NCI-H146 treated with DMSO at 0.1 percent for 48 hours (cell line): ENCODE results near the gene MICAL3.
"Not testable (repeated sequence)": the region's sequence is repeated elsewhere in the genome, so short reads cannot be mapped to it uniquely, and the experiment has no call there.

Source experiments
- DNase-seq: peaks from one replicate; lab custom pipeline; 2025; ENCODE audit not compliant: unreplicated experiment; lab: John Stamatoyannopoulos, UW

Gene MICAL3

GRCh38 chr22:18024276-18024939, at the start of gene MICAL3:
MICAL3 (minus strand) TSS chr22:18024561; CDS start chr22:17906812, 117,749 bp downstream.
- no peak for DNase-seq

- not testable (repeated sequence) for DNase-seq
Measured at GRCh38 chr22:18073927-18074326, 49.6 kb upstream of the MICAL3 start.

DNA sequence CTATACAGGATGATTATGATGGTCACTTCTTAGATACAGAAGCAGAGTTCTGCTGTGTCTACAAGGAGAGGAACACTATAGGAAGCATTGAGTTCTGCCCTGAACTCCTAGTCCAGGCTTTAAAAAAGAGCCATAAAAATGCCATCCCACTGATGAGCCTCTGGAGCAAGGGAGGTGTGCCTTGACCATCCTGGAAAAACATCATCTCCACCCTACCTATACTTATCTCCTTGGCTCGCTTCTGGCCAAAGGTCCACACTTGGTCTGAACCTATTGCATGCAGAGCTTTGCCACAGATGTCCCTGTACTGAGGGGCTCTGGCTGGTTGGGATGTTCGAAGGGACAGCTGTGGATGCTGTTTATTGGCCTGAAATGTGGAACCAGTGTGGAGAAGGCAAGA, 49.1 kb upstream of the MICAL3 start:
- DNase-seq, result no peak

GRCh38 chr22:18071968-18072310, 47.6 kb upstream of the MICAL3 start:
- DNase-seq, result no peak

- DNase-seq, result not testable (repeated sequence)
Measured at GRCh38 chr22:18071307-18071967, 47.1 kb upstream of the MICAL3 start.

GRCh38 chr22:18070556-18071306, 46.4 kb upstream of the MICAL3 start:
- no peak for DNase-seq

DNA sequence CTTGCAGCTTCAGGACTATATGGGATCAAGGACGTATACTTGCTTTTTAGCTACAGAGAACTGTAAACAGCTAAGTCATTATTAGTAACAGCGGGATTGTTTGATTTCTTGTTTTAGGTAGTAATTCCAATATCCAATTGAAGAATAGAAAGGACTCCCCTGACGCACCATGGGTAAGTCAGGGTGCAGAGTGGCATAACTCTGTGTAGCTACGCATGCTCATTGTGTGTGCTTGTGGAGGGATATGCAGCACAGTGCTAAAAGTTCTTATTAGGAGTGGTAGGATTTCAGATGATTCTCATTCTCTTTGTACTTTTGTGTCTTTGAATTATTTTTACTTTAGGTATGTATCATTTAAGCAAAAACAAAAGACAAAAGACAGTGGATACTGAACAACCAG, 45.7 kb upstream of the MICAL3 start:
- DNase-seq, result no peak

- DNase-seq, result no peak
Measured at GRCh38 chr22:18069041-18069440, 44.7 kb upstream of the MICAL3 start.

DNA sequence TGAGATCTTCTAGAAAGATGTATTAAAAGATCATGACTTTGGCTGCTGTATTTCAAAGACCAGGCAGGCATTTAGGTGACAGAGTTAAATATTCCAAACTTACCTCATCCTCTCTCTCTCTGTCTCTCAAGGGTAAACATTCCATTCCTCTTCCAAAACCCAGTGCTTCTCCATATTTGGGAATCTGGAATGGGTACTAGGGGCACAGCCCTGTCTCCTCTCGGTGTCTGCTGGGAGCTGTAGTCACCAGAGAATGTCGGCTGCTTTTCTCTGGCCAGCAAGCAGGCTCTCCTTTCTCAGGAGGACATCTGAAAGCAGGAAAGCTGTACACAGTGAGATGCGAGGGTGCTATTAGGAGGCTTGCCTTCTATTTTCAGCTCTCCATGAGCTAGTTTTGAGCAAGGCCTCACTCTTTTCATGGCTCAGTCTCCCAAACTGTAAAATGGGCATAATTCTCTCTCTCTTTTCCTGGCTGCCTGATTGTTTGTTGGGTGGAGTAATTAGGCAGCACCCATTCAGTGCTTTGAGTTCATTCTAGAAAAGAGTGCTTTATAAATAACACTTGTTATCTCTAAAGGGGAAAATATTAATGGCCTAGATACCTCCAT, 44.1 kb upstream of the MICAL3 start:
- no peak for DNase-seq

GRCh38 chr22:18067548-18068341, 43.4 kb upstream of the MICAL3 start:
- DNase-seq, result no peak

DNA sequence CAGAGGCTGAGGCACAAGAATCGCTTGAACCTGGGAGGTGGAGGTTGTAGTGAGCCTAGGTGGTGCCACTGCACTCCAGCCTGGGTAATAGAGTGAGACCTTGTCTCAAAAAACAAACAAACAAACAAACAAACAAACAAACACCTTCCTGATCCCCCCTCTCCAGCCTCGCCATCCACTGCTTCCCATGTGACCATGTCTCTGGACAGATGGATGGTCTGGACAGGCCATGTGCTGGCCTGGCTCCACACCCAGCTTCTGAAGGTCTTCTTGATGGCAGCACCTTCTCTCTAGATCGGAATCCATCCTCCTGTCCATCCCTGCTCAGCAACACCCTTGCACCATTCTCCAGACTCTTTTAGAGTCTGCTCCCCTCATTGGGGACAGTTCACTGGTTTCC, 42.8 kb upstream of the MICAL3 start:
- DNase-seq, result no peak

- DNase-seq, result no peak
Measured at GRCh38 chr22:18066181-18066859, 42.0 kb upstream of the MICAL3 start.

- no peak for DNase-seq
Measured at GRCh38 chr22:18065256-18065655, 40.9 kb upstream of the MICAL3 start.

DNA sequence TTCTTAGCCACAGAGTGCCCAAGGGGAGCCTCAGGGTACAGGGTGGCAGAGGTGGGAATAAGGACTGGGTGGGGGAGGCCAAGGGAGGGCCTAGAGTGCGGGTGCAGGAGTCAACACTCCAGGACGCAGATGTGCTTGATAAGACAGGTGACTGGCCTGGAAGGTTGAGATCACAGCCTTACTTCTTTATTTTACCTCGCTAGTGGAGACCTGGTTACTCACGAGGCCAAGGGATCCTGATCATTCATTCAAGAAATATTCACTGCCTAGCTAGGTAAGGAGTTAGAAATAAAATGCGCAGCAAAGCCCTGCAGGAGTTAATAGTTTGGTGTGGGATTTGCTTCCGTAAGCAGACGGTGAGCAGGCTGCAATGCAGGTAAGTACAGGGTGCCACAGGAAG, 40.3 kb upstream of the MICAL3 start:
- no peak for DNase-seq

GRCh38 chr22:18063715-18064114, 39.4 kb upstream of the MICAL3 start:
- not testable (repeated sequence) for DNase-seq

- DNase-seq, result no peak
Measured at GRCh38 chr22:18063306-18063705, 38.9 kb upstream of the MICAL3 start.

DNA sequence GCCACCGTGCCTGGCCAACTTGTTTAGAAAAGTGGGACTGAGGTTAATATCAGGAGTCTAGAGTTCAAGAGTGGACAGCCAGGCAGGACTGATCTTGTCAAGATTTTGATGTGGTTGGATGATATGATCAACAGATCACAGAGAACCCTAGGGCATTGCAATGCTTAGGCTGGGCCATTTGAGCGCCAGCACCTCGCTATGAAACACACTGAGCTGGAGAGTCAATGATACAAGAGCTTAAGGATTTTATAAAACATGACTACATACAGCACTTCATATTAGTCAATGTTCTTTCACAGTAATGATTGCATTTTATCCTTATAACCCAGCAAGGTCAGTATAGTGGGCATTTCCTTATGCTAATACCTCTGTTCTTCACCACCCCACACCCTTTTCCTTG, 38.1 kb upstream of the MICAL3 start:
- DNase-seq, result no peak

DNA sequence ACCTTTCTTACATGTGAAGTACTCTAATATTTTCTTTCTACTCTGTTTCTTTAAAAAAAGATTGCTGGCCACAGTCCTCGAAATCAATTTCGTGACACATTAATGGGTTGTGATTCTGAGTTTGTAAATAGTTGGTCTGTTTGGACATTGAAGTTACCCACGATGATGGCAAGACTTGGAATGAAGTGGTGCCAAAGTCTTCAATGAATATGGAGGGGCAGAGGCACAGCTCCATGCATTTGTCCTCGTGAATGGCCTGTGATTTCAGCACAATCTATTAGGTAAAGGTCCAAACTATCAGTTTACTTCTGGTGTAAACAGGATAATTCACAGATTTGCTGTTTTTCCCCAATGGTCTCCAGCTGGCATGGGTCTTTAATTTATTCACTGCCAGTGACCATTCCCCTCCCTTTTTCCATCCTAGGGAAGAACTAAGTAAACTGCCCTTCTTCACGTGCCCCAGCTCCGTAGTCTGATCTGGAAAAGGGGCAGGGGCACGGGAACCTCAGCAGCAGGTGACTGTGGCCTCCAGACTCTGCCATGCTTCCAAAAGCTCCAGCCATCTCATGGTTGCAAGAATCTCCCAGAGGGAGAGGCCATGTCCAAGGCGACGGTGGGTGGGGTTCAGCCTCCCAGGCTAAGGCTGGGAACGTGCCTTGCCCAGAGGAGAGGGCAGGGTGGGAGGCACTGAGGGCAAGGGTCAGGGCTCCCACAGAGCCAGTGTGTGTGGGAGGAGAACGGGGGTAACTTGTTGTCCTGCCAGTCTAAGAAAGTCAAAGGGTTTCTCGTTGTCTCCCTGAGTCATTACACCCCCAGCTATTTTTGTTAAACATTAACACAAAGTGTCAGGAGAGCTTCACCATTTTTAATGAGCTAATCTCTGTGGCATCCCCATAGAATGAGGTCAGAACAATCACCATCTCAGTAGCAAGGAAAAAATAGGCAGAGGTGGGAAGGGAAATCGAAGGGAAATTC, 36.6 kb upstream of the MICAL3 start:
- DNase-seq, result no peak

DNA sequence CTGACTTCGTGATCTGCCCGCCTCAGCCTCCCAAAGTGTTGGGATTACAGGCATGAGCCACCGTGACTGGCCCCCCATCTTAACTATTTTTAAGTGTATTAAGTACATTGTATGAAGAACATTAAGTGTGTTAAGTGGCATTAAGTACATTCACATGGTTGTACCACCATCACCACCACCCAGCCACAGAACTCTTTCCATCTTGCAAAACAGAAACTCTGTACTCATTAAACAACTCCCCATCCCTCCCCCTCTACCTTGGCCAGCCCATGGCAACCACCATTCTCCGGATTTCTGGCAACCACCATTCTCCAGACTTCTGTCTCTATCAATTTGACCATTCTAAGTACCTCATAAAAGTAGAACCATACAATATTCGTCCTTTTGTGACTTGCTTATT, 35.6 kb upstream of the MICAL3 start:
- DNase-seq, result no peak
